ENCODE measurements around the gene SCN1B.
"Not testable (repeated sequence)": the region's sequence is repeated elsewhere in the genome, so short reads cannot be mapped to it uniquely, and the experiment has no call there.

The SCN1B gene

DNA sequence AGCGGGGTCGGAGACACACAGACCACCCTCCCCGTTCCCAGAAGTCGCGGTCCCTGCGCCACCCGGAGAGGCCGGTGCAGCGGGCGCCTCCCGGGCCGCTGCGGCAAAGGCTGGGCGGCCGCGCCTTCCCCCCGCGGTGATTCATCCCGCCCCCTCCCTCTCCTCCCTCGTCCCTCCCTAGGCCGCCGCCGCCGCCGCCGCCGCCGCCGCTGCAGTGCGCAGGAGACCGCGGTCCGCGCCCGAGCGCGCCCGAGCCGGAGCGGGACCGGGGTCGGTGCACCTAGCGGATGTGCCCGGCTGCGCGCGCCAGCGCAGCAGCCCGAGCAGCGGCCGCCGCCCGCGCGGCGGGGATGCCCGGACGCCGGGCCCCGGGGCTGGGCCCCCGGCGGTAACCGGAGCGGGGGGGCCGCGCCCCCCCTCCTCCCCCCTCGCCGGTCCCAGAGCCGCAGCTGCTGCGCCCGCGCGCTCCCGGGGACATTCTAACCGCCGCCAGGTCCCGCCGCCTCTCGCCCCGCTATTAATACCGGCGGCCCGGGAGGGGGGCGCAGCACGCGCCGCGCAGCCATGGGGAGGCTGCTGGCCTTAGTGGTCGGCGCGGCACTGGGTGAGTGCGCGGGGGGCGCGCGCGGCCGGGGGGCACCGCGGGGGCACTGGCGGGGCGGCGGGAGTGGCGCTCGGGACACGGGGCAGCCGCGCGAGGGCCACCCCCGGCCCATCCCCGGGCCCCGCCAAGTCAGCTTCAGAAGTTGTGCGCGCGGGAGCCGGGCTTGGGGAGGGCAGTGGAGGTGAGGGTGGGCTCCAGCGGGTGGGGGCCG, at the start of gene SCN1B:
Gene SCN1B, plus strand, starts transcription at position 214 of the 815 bp plus-strand sequence. Its CDS starts 351 bp downstream, at position 565.
- peak in 3 of 4 experiments; percentile 30 to 48 (median 43) for DNase-seq

- DNase-seq = no peak
Observed at GRCh38 chr19:34982275-34982674, 48.0 kb upstream of the SCN1B start.

GRCh38 chr19:34983786-34984185, 46.5 kb upstream of the SCN1B start:
- no peak for DNase-seq

DNA sequence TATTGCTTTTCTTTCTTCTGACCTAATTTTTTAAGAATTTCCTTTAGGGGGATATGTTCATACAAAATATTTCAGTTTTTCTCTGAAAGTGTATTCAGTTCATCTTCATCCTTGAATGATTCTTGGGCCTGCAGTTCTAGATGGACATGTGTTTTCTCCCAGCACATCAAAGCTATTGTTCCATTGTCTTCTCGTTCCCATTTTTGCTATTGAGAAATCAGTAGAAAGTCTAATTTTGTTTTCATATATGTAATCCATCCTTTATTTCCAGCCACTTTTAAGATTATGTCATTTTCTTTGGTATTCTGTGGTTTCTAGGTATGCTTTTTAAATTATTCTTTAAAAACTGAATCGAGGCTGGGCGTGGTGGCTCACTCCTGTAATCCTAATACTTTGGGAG, 46.0 kb upstream of the SCN1B start:
- DNase-seq = no peak

DNA sequence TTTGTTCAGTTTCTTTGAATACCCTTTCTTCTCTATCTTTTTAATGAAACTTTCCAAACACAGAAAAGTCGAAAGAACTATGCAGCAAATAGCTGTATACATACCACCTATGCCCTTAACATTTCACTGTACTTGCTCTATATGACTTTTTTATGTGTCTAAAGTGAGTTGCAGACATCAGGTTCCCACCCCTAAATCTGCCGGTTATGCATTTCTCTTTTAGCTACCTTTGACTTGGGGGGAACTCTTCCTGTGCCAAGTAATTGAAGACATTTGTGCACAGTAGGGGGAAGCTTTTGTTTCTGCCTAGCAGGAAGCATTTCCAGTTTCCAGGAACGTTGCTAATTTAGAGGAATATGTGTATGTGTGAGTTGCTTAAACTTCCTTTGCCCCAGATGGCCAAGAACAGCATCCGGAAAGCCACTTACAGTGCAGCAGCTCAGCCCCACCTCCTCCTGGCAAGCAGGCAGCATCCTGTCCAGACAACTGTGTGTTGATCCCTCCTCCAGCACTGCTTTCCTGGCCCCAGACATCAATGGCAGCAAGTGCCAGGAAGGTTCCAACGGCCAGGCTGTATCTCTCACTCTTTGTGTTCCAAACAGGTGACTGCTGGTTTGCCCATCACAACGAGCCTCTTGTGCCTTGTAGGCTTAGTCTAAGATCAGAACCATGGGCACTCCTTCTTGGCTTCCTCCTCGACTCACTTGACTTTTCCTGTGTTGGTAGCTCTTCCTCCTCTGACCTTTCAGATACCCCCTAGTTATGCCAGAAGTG, 44.8 kb upstream of the SCN1B start:
- DNase-seq = no peak

GRCh38 chr19:34988119-34988518, 42.2 kb upstream of the SCN1B start:
- DNase-seq = no peak

- DNase-seq = no peak
Observed at GRCh38 chr19:34989298-34989697, 41.0 kb upstream of the SCN1B start.

DNA sequence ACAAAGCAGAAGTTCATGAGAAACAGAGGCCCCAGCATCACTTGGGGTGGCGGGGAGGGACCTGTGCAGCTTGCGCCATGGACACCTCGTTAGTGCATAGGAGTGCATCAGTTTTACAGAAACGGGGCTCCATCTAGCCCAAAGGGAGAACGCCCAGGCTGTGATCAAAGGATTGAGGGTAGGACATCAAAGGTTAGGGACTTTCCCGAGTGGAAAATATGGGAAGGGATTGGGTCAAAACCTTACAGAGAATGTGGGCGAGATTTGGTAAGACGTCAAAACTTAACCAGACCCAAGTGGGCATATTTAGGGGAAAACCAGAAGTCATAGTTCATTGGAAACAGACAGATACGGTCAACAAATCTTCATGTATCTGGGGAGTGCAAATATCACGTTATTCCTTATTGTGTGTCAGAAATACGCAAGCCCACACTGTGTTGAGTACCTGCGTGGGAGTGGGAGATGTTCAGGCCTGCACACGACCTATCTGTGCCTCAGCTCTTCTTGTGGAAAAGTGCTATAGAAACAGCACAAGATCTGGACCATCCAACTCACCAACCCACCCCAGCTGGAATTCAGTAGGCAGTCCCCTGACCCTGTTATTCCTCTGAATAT, 39.6 kb upstream of the SCN1B start:
- DNase-seq = no peak

GRCh38 chr19:34991542-34992333, 38.5 kb upstream of the SCN1B start:
- no peak for DNase-seq

GRCh38 chr19:34992582-34992981, 37.7 kb upstream of the SCN1B start:
- DNase-seq = not testable (repeated sequence)

GRCh38 chr19:34994286-34994642, 36.0 kb upstream of the SCN1B start:
- DNase-seq = no peak

DNA sequence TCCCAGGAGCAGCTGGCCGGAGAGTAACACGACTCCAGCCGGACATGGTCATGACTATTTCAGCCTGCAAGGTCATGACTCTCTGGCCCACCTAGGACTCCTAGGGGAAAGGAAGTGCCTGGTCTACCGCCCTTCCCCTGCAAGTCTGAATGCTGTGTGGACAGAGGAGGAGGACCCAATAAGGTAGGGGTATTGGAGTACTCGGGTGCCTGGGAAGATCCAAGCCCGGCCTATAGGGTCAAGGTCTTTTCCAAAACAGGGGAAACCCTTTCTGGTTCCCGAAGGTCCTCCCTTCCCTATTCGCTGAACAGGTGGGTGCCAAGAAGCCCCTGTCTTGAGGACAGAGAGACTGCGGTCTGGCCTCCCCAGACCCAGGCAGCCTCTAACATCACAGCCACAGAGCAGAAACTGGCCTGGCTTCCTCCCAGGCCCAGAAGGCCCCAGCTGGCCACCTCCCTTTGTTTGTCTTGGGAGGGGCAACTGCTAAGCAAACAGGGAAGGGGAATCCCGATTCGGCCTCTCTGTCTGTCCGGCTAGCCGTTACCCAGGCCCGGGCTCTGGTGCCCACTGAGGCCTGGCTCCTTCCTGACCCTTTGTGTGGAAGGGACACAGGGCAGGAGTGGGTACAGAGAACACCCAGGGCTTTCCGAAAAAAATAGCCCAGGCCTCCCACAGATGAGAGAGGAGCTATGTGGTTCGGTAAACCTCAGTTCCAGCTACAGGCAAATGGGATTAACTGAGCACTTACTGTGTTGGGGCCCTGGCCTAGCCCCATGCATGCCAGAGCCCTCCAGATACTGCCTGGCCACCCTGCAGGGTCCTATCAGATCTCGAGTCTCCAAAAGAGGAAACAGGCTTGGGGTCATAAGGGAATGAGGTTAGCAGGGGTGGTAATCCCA, 35.4 kb upstream of the SCN1B start:
- DNase-seq = no peak

GRCh38 chr19:34995551-34995950, 34.7 kb upstream of the SCN1B start:
- no peak for DNase-seq

DNA sequence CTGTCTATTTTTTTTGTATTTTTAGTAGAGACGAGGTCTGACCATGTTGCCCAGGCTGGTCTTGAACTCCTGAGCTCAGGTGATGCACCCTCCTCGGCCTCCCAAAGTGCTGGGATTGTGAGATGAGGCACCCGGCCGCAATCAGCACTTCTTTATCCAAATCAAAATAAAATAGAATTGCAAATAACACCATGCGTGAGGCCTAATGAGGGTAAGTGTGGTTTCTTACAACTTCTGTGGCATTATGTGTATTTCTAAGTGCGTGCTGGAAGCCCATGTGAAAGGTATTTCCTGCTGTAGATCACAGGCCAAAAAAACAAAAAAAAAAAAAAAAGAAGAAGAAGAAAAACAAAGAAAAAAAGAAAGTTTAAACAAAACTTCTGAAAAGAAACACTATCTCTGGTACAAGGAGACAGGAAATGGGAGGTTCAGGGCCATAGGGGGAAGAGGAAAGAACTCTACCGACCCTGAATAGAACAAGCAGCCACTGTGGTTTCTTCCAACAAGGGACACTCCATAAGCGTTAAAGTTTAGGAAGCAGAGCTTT, 33.1 kb upstream of the SCN1B start:
- no peak for DNase-seq

GRCh38 chr19:34998224-34998623, 32.0 kb upstream of the SCN1B start:
- DNase-seq = not testable (repeated sequence)

- DNase-seq = no peak
Observed at GRCh38 chr19:34998777-34999497, 31.3 kb upstream of the SCN1B start.

- peak; percentile 44 to 58 (median 55) for DNase-seq
Observed at GRCh38 chr19:34999498-35000337, 30.6 kb upstream of the SCN1B start, which contains the start of gene GRAMD1A. Gene GRAMD1A, plus strand, starts transcription at chr19:35000323. Its CDS starts 156 bp downstream, at chr19:35000479.

DNA sequence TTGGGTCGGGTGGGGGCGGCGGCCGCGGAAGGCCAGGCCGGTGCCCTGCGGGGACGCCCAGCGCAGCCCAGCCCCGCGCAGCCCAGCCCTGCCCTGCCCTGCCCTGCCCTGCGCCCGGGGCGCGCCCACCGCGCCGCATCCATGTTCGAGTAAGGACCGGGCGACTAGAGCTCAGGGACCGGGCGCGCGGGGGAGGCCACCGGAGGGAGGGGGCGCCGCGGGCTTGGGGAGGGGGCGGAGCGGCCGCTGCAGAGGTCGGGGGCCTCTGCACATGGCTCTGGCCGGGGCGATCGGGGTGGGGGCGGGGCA, 30.0 kb upstream of the SCN1B start:
- DNase-seq = peak in 1 of 4 experiments; percentile 57

DNA sequence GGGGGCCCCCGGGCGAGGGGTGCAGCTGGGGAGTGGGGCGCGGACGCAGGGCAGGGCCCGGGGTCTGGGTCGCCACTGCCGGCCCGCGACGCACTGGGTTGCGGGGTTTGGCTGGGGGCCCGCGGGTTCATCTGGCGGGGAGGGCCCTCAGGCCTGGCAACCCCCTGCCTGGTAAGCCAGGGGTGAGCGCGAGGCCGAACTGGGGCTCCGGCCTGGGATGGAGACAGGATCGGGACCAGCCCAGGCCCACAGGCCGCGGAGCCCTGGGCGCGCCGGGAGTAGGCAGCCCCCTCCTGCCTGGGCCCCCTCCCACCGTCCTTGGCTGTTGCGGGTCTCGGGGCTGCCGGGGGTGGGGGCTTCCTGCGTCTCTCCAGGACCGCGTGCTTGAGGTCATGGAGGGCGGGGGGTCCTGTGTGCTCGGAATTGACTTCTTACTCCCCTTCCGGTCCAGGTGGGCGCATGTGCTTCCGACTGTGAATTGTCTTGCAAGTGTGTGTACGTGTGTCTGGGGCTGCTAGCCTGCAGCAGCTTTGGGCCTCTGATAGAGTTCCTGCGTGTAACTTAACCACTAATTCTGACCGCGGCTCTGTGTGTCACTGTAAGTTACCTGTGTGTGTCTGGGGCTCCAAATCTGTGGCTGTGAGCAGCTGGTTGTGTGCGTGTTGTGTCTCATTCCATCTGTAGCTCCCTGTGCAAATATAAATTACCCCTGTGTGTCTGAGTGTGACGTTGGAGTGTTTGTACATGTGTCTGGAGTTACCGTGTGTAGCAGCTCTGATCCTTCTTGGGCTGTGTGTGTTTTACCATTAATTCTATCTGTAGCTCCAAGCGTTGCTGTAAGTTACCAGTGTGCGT, 29.4 kb upstream of the SCN1B start:
- DNase-seq = peak in 3 of 4 experiments; percentile 23 to 50 (median 44)
